ENCODE data around the gene BCL11B. TPM values are rescaled to one million over a fixed set of nuclear protein-coding genes. Genes with fewer than 3 reads are reported as not detected.
A peak's percentile ranks its signal among the peaks of the same experiment; 100 is the strongest.

The BCL11B gene
- total and polyA plus RNA-seq, 11 donors, result 0.04 to 2.1 (median 0.15) TPM; not detected in 3

GRCh38 chr14:99133636-99134515 is 138.1 kb downstream of the BCL11B start:
- peak in 2 of 5 donors; percentile 11 to 33 for DNase-seq
- H3K27me3 ChIP-seq, result peaks cover 0 to 17% (median 0%) of the 10 kb centered on the region in 9 donors

GRCh38 chr14:99132821-99133635 is 139.0 kb downstream of the BCL11B start:
- no peak for ATAC-seq
- TF ChIP-seq CTCF (IDR thresholded peaks at IDR 0.05), result no peak
- no peak for TF ChIP-seq POLR2A (IDR thresholded peaks at IDR 0.05)
- Histone ChIP-seq H3K36me3 (no peaks in the 10 kb centered on the region), H3K4me1 (no peaks in the 10 kb centered on the region), H3K27me3 (peaks cover 0 to 13% (median 0%) of the 10 kb centered on the region in 9 donors), H3K4me3 (no peak overlapping the region), H3K9me3 (no peaks in the 10 kb centered on the region), H3K27ac (no peak overlapping the region)
- intact Hi-C loops (cut with DNase I), result no loop called here
- WGBS, 4 donors, result 63 to 71% (median 66%) methylated on average over 19 of the region's 19 CpGs
- DNase-seq, result peak in 1 of 5 donors; percentile 8

More at GRCh38 chr14:99133636-99134515, 138.1 kb downstream of the BCL11B start:
- Histone ChIP-seq H3K9me3 (no peaks in the 10 kb centered on the region), H3K4me3 (no peak overlapping the region), H3K27ac (no peak overlapping the region), H3K36me3 (no peaks in the 10 kb centered on the region), H3K4me1 (no peaks in the 10 kb centered on the region)
- intact Hi-C loops (cut with DNase I), result no loop called here
- 54 to 66% (median 58%) methylated on average over 13 to 16 of the region's 16 CpGs for WGBS, 4 donors
- TF ChIP-seq POLR2A (IDR thresholded peaks at IDR 0.05) (no peak), CTCF (IDR thresholded peaks at IDR 0.05) (no peak)
- no peak for ATAC-seq

DNA sequence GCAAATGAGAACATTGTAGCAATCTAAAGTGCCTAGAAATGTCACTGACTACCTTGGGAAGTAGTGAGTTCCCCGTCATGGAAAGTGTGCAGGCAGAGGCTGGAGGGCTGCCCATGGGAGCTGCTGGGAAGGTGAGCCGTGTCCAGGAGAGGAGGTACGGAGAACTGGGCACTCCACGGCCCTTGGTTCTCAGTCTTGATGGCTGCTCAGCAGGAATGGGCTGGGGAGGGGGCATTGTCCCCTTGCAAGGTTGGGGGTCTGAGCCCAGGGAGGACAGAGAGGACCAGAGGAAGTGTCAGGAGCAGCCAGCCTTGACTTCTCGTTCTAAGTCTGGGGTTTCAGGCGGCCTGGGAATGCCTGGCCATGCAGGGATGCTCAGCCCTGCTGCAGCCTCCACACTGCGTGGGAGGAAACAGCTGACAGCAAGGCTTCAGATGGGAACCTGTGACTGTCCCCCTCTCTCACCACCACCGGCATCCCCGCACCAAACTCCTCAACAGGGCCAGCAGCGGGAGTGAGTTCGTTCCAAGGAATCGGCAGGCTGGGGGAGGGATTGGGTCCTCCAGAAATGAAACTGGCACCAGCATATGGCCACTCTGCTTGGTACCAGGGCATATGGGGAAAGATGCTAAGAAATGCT is 140.2 kb downstream of the BCL11B start:
- no peaks in the 10 kb centered on the region for H3K9me3 ChIP-seq
- TF ChIP-seq POLR2A (IDR thresholded peaks at IDR 0.05) (no peak), CTCF (IDR thresholded peaks at IDR 0.05) (no peak)
- H3K4me3 ChIP-seq, result no peak overlapping the region
- DNase-seq (no peak), ATAC-seq (no peak)
- no peaks in the 10 kb centered on the region for H3K36me3 ChIP-seq
- peaks cover 0 to 9% (median 0%) of the 10 kb centered on the region in 9 donors for H3K27me3 ChIP-seq
- H3K27ac ChIP-seq, result no peak overlapping the region
- H3K4me1 ChIP-seq, result no peaks in the 10 kb centered on the region
- 84 to 90% (median 87%) methylated on average over 8 to 12 of the region's 12 CpGs for WGBS, 4 donors
- intact Hi-C loops (cut with DNase I), result no loop called here
